Mesenchymal stem cell (in vitro differentiated cells and primary cell): ENCODE measurements around the gene MIA. TPM values are rescaled to one million over a fixed set of nuclear protein-coding genes. Genes with fewer than 3 reads are reported as not detected.
"Not testable (repeated sequence)": the region's sequence is repeated elsewhere in the genome, so short reads cannot be mapped to it uniquely, and the experiment has no call there.

Source experiments
- DNase-seq: peaks from one replicate; pipeline ENCODE4 v3.0.0-alpha.2; 2013
- H2AFZ ChIP-seq: one replicate; pipeline ENCODE4 v1.6.1; 2013; ENCODE audit warnings: low read depth, mild to moderate bottlenecking, control low read depth, inconsistent platforms, low read length, moderate library complexity
- H2AK5ac ChIP-seq: 2 replicates; pipeline ENCODE4 v1.6.1; 2013; ENCODE audit warnings: low read length, moderate library complexity, mild to moderate bottlenecking, inconsistent platforms; ENCODE audit not compliant: severe bottlenecking
- H2BK120ac ChIP-seq: one replicate; pipeline ENCODE4 v1.6.1; 2013; ENCODE audit warnings: low read depth, mild to moderate bottlenecking, inconsistent platforms, low read length, moderate library complexity
- H2BK12ac ChIP-seq, 2 experiments: one replicate each; pipeline ENCODE4 v1.6.1; 2013; ENCODE audit warnings: inconsistent platforms in 2 of 2, low read length in 2 of 2, mild to moderate bottlenecking in 2 of 2, moderate library complexity in 2 of 2, control low read depth in 1 of 2
- H2BK15ac ChIP-seq: one replicate; pipeline ENCODE4 v1.6.1; 2013; ENCODE audit warnings: mild to moderate bottlenecking, low read depth, inconsistent platforms; ENCODE audit not compliant: poor library complexity, severe bottlenecking
- H2BK5ac ChIP-seq: 2 replicates; pipeline ENCODE4 v1.6.1; 2013; ENCODE audit warnings: low read depth, mild to moderate bottlenecking, low read length, control low read depth, inconsistent platforms; ENCODE audit not compliant: poor library complexity, severe bottlenecking
- H3K14ac ChIP-seq, 2 experiments: one replicate each; pipeline ENCODE4 v1.6.1; 2013; ENCODE audit warnings: inconsistent platforms in 2 of 2, low read length in 2 of 2, control low read depth in 1 of 2, mild to moderate bottlenecking in 1 of 2, moderate library complexity in 1 of 2
- H3K18ac ChIP-seq, 2 experiments: one replicate each; pipeline ENCODE4 v1.6.1; 2013; ENCODE audit warnings: inconsistent platforms in 2 of 2, low read length in 2 of 2, control low read depth in 1 of 2, low read depth in 1 of 2, mild to moderate bottlenecking in 1 of 2
- H3K23ac ChIP-seq, 2 experiments: one replicate each; pipeline ENCODE4 v1.6.1; 2013; ENCODE audit warnings: inconsistent platforms in 2 of 2, low read length in 2 of 2, mild to moderate bottlenecking in 2 of 2, moderate library complexity in 2 of 2, control low read depth in 1 of 2
- H3K27ac ChIP-seq: 2 replicates; pipeline ENCODE4 v1.5.1; 2013; ENCODE audit warnings: mild to moderate bottlenecking, moderate library complexity, low read length, control low read depth, inconsistent platforms; ENCODE audit not compliant: poor library complexity, severe bottlenecking
- H3K27me3 ChIP-seq, 2 experiments: 2 replicates each; pipeline versions ENCODE4 v1.6.1 to v1.7.0; 2013; ENCODE audit warnings: low read length in 2 of 2, mild to moderate bottlenecking in 2 of 2, moderate library complexity in 2 of 2, control low read depth in 1 of 2, inconsistent platforms in 1 of 2; ENCODE audit not compliant: control insufficient read depth in 1 of 2, insufficient read depth in 1 of 2
- H3K36me3 ChIP-seq, 2 experiments: 2 replicates each; pipeline versions ENCODE4 v1.6.1 to v1.7.0; 2013; ENCODE audit warnings: low read length in 2 of 2, control low read depth in 1 of 2, inconsistent platforms in 1 of 2, low read depth in 1 of 2, mild to moderate bottlenecking in 1 of 2; ENCODE audit not compliant: insufficient read depth in 2 of 2, control insufficient read depth in 1 of 2
- H3K4ac ChIP-seq, 2 experiments: one replicate each; pipeline ENCODE4 v1.6.1; 2013; ENCODE audit warnings: inconsistent platforms in 2 of 2, low read length in 2 of 2, mild to moderate bottlenecking in 2 of 2, moderate library complexity in 2 of 2, control low read depth in 1 of 2, low read depth in 1 of 2
- H3K4me1 ChIP-seq: 2 replicates; pipeline ENCODE4 v1.6.1; 2013; ENCODE audit warnings: low read depth, low read length, control low read depth; ENCODE audit not compliant: control insufficient read depth, insufficient read depth
- H3K4me2 ChIP-seq: 2 replicates; pipeline ENCODE4 v1.6.1; 2013; ENCODE audit warnings: low read length, mild to moderate bottlenecking, inconsistent platforms; ENCODE audit not compliant: poor library complexity, severe bottlenecking
- H3K4me3 ChIP-seq, 2 experiments: 2 replicates each; pipeline versions ENCODE4 v1.5.1 to v1.7.0; 2013; ENCODE audit warnings: low read length in 2 of 2, mild to moderate bottlenecking in 2 of 2, control low read depth in 1 of 2, low read depth in 1 of 2; ENCODE audit not compliant: insufficient read depth in 1 of 2
- H3K79me1 ChIP-seq: replicated peaks from 2 replicates; pipeline ENCODE4 v1.6.1; 2013; ENCODE audit warnings: mild to moderate bottlenecking, control low read depth, low read length, inconsistent platforms; ENCODE audit not compliant: poor library complexity, severe bottlenecking
- H3K9ac ChIP-seq: 2 replicates; pipeline ENCODE4 v1.7.0; 2013; ENCODE audit warnings: mild to moderate bottlenecking, low read length, moderate library complexity
- H3K9me3 ChIP-seq: 2 replicates; pipeline ENCODE4 v1.7.0; 2013; ENCODE audit warnings: mild to moderate bottlenecking, low read length; ENCODE audit not compliant: control insufficient read depth
- H4K8ac ChIP-seq: one replicate; pipeline ENCODE4 v1.6.1; 2013; ENCODE audit warnings: inconsistent platforms, mild to moderate bottlenecking, low read length, moderate library complexity
- H4K91ac ChIP-seq: one replicate; pipeline ENCODE4 v1.6.1; 2013; ENCODE audit warnings: mild to moderate bottlenecking, low read length, inconsistent platforms
- WGBS: methylation state at CpG from one replicate; pipeline ENCODE4 v1.1.7; 2013; ENCODE audit warnings: mixed read lengths; 5-methylcytosine and 5-hydroxymethylcytosine counted together
- polyA plus RNA-seq, 2 experiments: library from polyadenylated mRNA; stranded (reverse); fragments of 200-250 nt; gene quantifications; one replicate each; pipeline ENCODE4 v1.2.3, GENCODE V29; 2013

MIA gene
- polyA plus RNA-seq (2013, experiment 1 of 2), result not detected
- polyA plus RNA-seq (2013, experiment 2 of 2), result not detected

- no peaks in the 10 kb centered on the region for H3K27me3 ChIP-seq
- no peak within 1 kb of the TSS for H2AFZ ChIP-seq
- peaks cover 3% of the 10 kb centered on the region for H3K79me1 ChIP-seq
- no peak within 1 kb of the TSS for H3K4me3 ChIP-seq
- H3K9me3 ChIP-seq, result no peaks in the 10 kb centered on the region
- no peak within 1 kb of the TSS for H2BK120ac ChIP-seq
- no peak within 1 kb of the TSS for H3K27ac ChIP-seq
- H3K4me2 ChIP-seq, result no peak within 1 kb of the TSS
- H2AK5ac ChIP-seq, result no peak within 1 kb of the TSS
- H2BK15ac ChIP-seq, result no peak within 1 kb of the TSS
- H3K4me1 ChIP-seq, result peaks cover 9% of the 10 kb centered on the region
- peaks cover 0 to 4% of the 10 kb centered on the region in 2 experiments for H3K36me3 ChIP-seq
- no peak within 1 kb of the TSS for H3K23ac ChIP-seq
- peak within 1 kb of the TSS in 1 of 2 experiments; percentile 6 for H2BK12ac ChIP-seq
- H2BK5ac ChIP-seq, result no peak within 1 kb of the TSS
- peak within 1 kb of the TSS in 1 of 2 experiments; percentile 42 for H3K18ac ChIP-seq
- H4K8ac ChIP-seq, result peak within 1 kb of the TSS; percentile 27
- H3K4ac ChIP-seq, result peak within 1 kb of the TSS in 1 of 2 experiments; percentile 24
- no peak within 1 kb of the TSS for H3K9ac ChIP-seq
- 83% methylated on average over 8 of the region's 9 CpGs for WGBS
- H3K14ac ChIP-seq, result no peak within 1 kb of the TSS
- no peak for DNase-seq
- peak within 1 kb of the TSS; percentile 81 for H4K91ac ChIP-seq
Observed at GRCh38 chr19:40774916-40775631, at the start of gene MIA. Gene MIA, plus strand, starts transcription at chr19:40775521. Its CDS starts 22 bp downstream, at chr19:40775543.

- Histone ChIP-seq H3K4me1 (peaks cover 4% of the 10 kb centered on the region), H3K4ac (no peak overlapping the region), H3K4me3 (no peak overlapping the region), H3K79me1 (peaks cover 26% of the 10 kb centered on the region), H3K18ac (no peak overlapping the region), H2BK15ac (no peak overlapping the region), H3K36me3 (peaks cover 50 to 66% of the 10 kb centered on the region in 2 experiments), H3K14ac (no peak overlapping the region), H3K27ac (no peak overlapping the region), H3K9ac (no peak overlapping the region), H2BK120ac (no peak overlapping the region), H3K4me2 (no peak overlapping the region), H4K8ac (no peak overlapping the region), H3K27me3 (no peaks in the 10 kb centered on the region), H2AK5ac (no peak overlapping the region), H3K23ac (no peak overlapping the region), H2AFZ (no peak overlapping the region), H4K91ac (no peak overlapping the region), H3K9me3 (no peaks in the 10 kb centered on the region), H2BK5ac (no peak overlapping the region), H2BK12ac (no peak overlapping the region)
- 99% methylated on average over 4 of the region's 4 CpGs for WGBS
- DNase-seq, result peak; percentile 36
Observed at GRCh38 chr19:40726279-40726678, 49.0 kb upstream of the MIA start.

GRCh38 chr19:40730065-40730464 lies 45.3 kb upstream of the MIA start:
- not testable (repeated sequence) for H3K27me3 ChIP-seq, H3K23ac ChIP-seq, H3K4me3 ChIP-seq, H2AK5ac ChIP-seq, H2BK120ac ChIP-seq, H3K14ac ChIP-seq, H3K27ac ChIP-seq, H2AFZ ChIP-seq, H3K4me2 ChIP-seq, DNase-seq, H2BK5ac ChIP-seq, H3K18ac ChIP-seq, H4K8ac ChIP-seq, H2BK15ac ChIP-seq, H3K4ac ChIP-seq, H3K9me3 ChIP-seq, H4K91ac ChIP-seq, H3K9ac ChIP-seq, H2BK12ac ChIP-seq, H3K4me1 ChIP-seq
- Histone ChIP-seq H3K36me3 (peaks cover 67 to 87% of the 10 kb centered on the region in 2 experiments), H3K79me1 (peaks cover 20% of the 10 kb centered on the region)
- 94% methylated on average over 5 of the region's 5 CpGs for WGBS

GRCh38 chr19:40732304-40732703 lies 43.0 kb upstream of the MIA start:
- not testable (repeated sequence) for H2BK120ac ChIP-seq, H3K79me1 ChIP-seq, H4K8ac ChIP-seq, DNase-seq, H2BK15ac ChIP-seq, H3K18ac ChIP-seq, H2AFZ ChIP-seq, H3K14ac ChIP-seq, H3K27ac ChIP-seq, H3K9me3 ChIP-seq, H2AK5ac ChIP-seq, H3K23ac ChIP-seq, H2BK5ac ChIP-seq, H3K27me3 ChIP-seq, H3K4me2 ChIP-seq, H3K4me3 ChIP-seq, H3K4ac ChIP-seq, H3K9ac ChIP-seq, H2BK12ac ChIP-seq, H3K4me1 ChIP-seq, H4K91ac ChIP-seq
- peaks cover 79 to 85% of the 10 kb centered on the region in 2 experiments for H3K36me3 ChIP-seq
- 98% methylated on average over 14 of the region's 16 CpGs for WGBS
